Heart right ventricle (tissue), 16 donors: ENCODE results near the gene CCDC9. TPM values are rescaled to one million over a fixed set of nuclear protein-coding genes. Genes with fewer than 3 reads are reported as not detected.
"Not testable (repeated sequence)": the region's sequence is repeated elsewhere in the genome, so short reads cannot be mapped to it uniquely, and the experiment has no call there.

Source experiments
- ATAC-seq, 8 donors: fragments of 200-7000 bp; cut with Tn5 transposase; one replicate each; pipeline ENCODE4 v1.9.1; 2020; ENCODE audit warnings: mild to moderate bottlenecking in 8 of 8, moderate library complexity in 8 of 8, moderate number of reproducible peaks in 1 of 8
- DNase-seq, 2 donors: peaks; one replicate each; pipeline ENCODE4 v3.0.0-alpha.2; 2020
- H3K27ac ChIP-seq, 10 donors: fragments of 200-600 bp; sonication (generic) in 2 of 10; one replicate each; pipeline versions ENCODE4 v1.5.0 to v1.8.0; 2020 to 2022; ENCODE audit warnings: mild to moderate bottlenecking in 3 of 10
- H3K27me3 ChIP-seq, 7 donors: fragments of 200-600 bp; one replicate each; pipeline ENCODE4 v1.8.0; 2021 to 2022; ENCODE audit warnings: mild to moderate bottlenecking in 2 of 7
- H3K36me3 ChIP-seq, 9 donors: fragments of 200-600 bp; sonication (generic) in 1 of 9; one replicate each; pipeline versions ENCODE4 v1.5.0 to v1.8.0; 2020 to 2022; ENCODE audit warnings: mild to moderate bottlenecking in 2 of 9
- H3K4me1 ChIP-seq, 9 donors: fragments of 200-600 bp; sonication (generic) in 1 of 9; one replicate each; pipeline versions ENCODE4 v1.5.0 to v1.8.0; 2020 to 2022; ENCODE audit warnings: mild to moderate bottlenecking in 4 of 9
- H3K4me3 ChIP-seq, 10 donors: fragments of 200-600 bp; sonication (generic) in 2 of 10; one replicate each; pipeline versions ENCODE4 v1.5.0 to v1.8.0; 2020 to 2022; ENCODE audit warnings: mild to moderate bottlenecking in 7 of 10, moderate library complexity in 2 of 10
- H3K9me3 ChIP-seq, 11 donors: fragments of 200-600 bp in 10 of 11; sonication (generic) in 2 of 11; one replicate each; pipeline versions ENCODE4 v1.5.0 to v1.8.0; 2013 to 2022; ENCODE audit warnings: mild to moderate bottlenecking in 2 of 11, control low read depth in 1 of 11, moderate library complexity in 1 of 11
- CTCF ChIP-seq, 9 donors: fragments of 200-600 bp; sonication (generic) in 2 of 9; IDR thresholded peaks; one replicate each; pipeline versions ENCODE4 v1.5.0 to v1.8.0; 2021 to 2022; ENCODE audit warnings: antibody characterized with exemption in 9 of 9, mild to moderate bottlenecking in 5 of 9, moderate library complexity in 1 of 9
- WGBS, 2 donors: extraction: QIAGEN DNeasy Blood & Tissue Kit; methylation state at CpG; one replicate each; pipeline ENCODE4 v1.1.7; 2013; ENCODE audit warnings: inconsistent platforms in 1 of 2; 5-methylcytosine and 5-hydroxymethylcytosine counted together
- intact Hi-C, 10 donors: fragments of 100-400 bp; cut with DNase I; formaldehyde crosslinking; loops; one replicate each; pipeline versions ENCODE4 v1.11.1 to v1.14.2; 2022
- polyA plus RNA-seq, 2 donors: library from polyadenylated mRNA; stranded (reverse); fragments of 200-250 nt; gene quantifications; one replicate each; pipeline ENCODE4 v1.2.3, GENCODE V29; 2013
- total RNA-seq, 10 donors: library from RNA; stranded (reverse); fragmentation: NEBNext Ultra II Directional in 3 of 10; extraction: Animal tissue kit (Norgen Biotek cat#: 25700) in 3 of 10; gene quantifications; one replicate each; pipeline versions ENCODE4 v1.2.1 to v1.2.4, GENCODE V29; 2021 to 2023
- donor health status: Arrhythmogenic right ventricular cardiomyopathy.
- donor health status: ischemic (EF 13 %, LVEDD 7.1; RV severe dilation, severe dysfunction).
- donor health status: healthy with polysubstance abuse.
- donor health status: DM: no; HTN: yes; CAD: no.
- donor health status: DM: no; HTN: no; CAD: no.
- donor health status: ischemic (EF 25% LVEDD 6.9; RV normal size, moderate dysfunction).
- donor health status: ischemic (EF 25% LVEDD 5.7; RV mildly dilated, moderate dysfunction).
- donor health status: healthy.
- donor health status: DM: yes; HTN: yes; CAD: no.
- donor health status: Ischemic cardiomyopathy.
- donor health status: ischemic (EF 35%, LVEDD 5.7; RV mildly dilated, moderate dysfunction).
- donor health status: nonischemic (EF 11% LVEDD 7.7; RV severe dilation, severe dysfunction).
- donor health status: DM: yes; HTN: yes; CAD: no.
- donor health status: PGD.
- donor health status: ischemic (EF 29% LVEDD 5.4; RV normal size, mild dysfunction).
- donor health status: nonischemic (EF 23%, LVEDD 6.1; RV moderate dilation, normal function).

CCDC9 gene
- total and polyA plus RNA-seq, 12 donors: 14.2 to 31.1 (median 17.4) TPM

GRCh38 chr19:47243776-47244547, 12.4 kb upstream of the CCDC9 start:
- Histone ChIP-seq H3K27me3 (peaks cover 0 to 40% (median 0%) of the 10 kb centered on the region in 7 donors), H3K4me3 (peak overlapping the region in 8 of 10 donors; percentile 12 to 43 (median 34)), H3K9me3 (no peaks in the 10 kb centered on the region), H3K36me3 (no peaks in the 10 kb centered on the region), H3K27ac (peak overlapping the region in 8 of 10 donors; percentile 8 to 70 (median 50)), H3K4me1 (peaks cover 3 to 54% (median 39%) of the 10 kb centered on the region in 9 donors)
- TF ChIP-seq CTCF (IDR thresholded peaks at IDR 0.05): peak; percentile 98 to 100 (median 99)
- DNase-seq (peak; percentile 91 to 94), ATAC-seq (peak; percentile 92 to 96 (median 94))
- 1 to 2% methylated on average over 46 of the region's 46 CpGs for WGBS, 2 donors
- intact Hi-C loops: loop anchor here in 7 of 10 donors (1.0 to 10.0 kb wide), 9 partner anchors 15 to 95 kb away; no protein-coding TSS in a partner anchor

GRCh38 chr19:47247308-47247990, 8.9 kb upstream of the CCDC9 start:
- Histone ChIP-seq H3K27ac (no peak overlapping the region), H3K4me1 (peaks cover 3 to 31% (median 18%) of the 10 kb centered on the region in 9 donors), H3K27me3 (peaks cover 0 to 5% (median 0%) of the 10 kb centered on the region in 7 donors), H3K4me3 (no peak overlapping the region), H3K36me3 (no peaks in the 10 kb centered on the region), H3K9me3 (no peaks in the 10 kb centered on the region)
- ATAC-seq (peak in 1 of 8 donors; percentile 26), DNase-seq (peak; percentile 79 to 83)
- WGBS, 2 donors: 31% methylated on average over 25 of the region's 25 CpGs
- intact Hi-C loops: loop anchor here in 5 of 10 donors (1.0 to 10.0 kb wide), 8 partner anchors 35 to 1600 kb away; no protein-coding TSS in a partner anchor
- peak; percentile 91 to 96 (median 93) for TF ChIP-seq CTCF (IDR thresholded peaks at IDR 0.05)

- DNase-seq, H3K36me3 ChIP-seq, H3K27me3 ChIP-seq, H3K27ac ChIP-seq, H3K9me3 ChIP-seq, ATAC-seq, H3K4me3 ChIP-seq, intact Hi-C loops: not testable (repeated sequence)
- WGBS, 2 donors: 88 to 91% methylated on average over 8 of the region's 8 CpGs
- peaks cover 2 to 15% (median 13%) of the 10 kb centered on the region in 9 donors for H3K4me1 ChIP-seq
Measured at GRCh38 chr19:47253016-47253415, 3.3 kb upstream of the CCDC9 start.

- Histone ChIP-seq H3K4me3 (no peak overlapping the region), H3K36me3 (peaks cover 0 to 4% (median 0%) of the 10 kb centered on the region in 9 donors), H3K27me3 (no peaks in the 10 kb centered on the region), H3K9me3 (no peaks in the 10 kb centered on the region), H3K27ac (no peak overlapping the region), H3K4me1 (peaks cover 2 to 19% (median 17%) of the 10 kb centered on the region in 9 donors)
- ATAC-seq (no peak), DNase-seq (no peak)
- intact Hi-C loops: no loop called here
- no peak for TF ChIP-seq CTCF (IDR thresholded peaks at IDR 0.05)
- WGBS, 2 donors: 67 to 75% methylated on average over 3 of the region's 3 CpGs
Measured at GRCh38 chr19:47253467-47253881, 2.9 kb upstream of the CCDC9 start.
